ENCODE measurements around the gene TMEM181.

TMEM181 gene

GRCh38 chr6:158627168-158627939 lies 67.5 kb downstream of the TMEM181 start:
- Histone ChIP-seq H3F3A (ENCODE audit: insufficient read depth, low read length) (no peaks in the 10 kb centered on the region), H3K4me2 (ENCODE audit: low read depth, low read length) (no peak overlapping the region), H3K79me2 (ENCODE audit: low read length) (no peaks in the 10 kb centered on the region), H3K9me3 (replicated peaks; ENCODE audit: insufficient read depth, low read length) (no peaks in the 10 kb centered on the region), H2AFZ (ENCODE audit: low read length) (no peak overlapping the region), H3K9ac (ENCODE audit: low read length) (no peak overlapping the region), H3K36me3 (replicated peaks; ENCODE audit: insufficient read depth, low read length) (no peaks in the 10 kb centered on the region), H3K27me3 (replicated peaks; ENCODE audit: insufficient read depth, low read length) (no peaks in the 10 kb centered on the region), H3K27ac (ENCODE audit: low read length) (no peak overlapping the region), H3K9me2 (replicated peaks; ENCODE audit: insufficient read depth, low read length) (no peaks in the 10 kb centered on the region), H3K4me1 (ENCODE audit: low read length) (no peaks in the 10 kb centered on the region), H3K4me3 (ENCODE audit: low read length) (no peak overlapping the region), H4K20me1 (ENCODE audit: insufficient read depth, low read length) (no peaks in the 10 kb centered on the region)
- TF ChIP-seq CTCF (IDR thresholded peaks at IDR 0.05; ENCODE audit: low read length) (no peak), EZH2 (optimal IDR thresholded peaks at IDR 0.05; ENCODE audit: low read depth, low read length) (no peak), EZH2phosphoT487 (IDR thresholded peaks at IDR 0.05; ENCODE audit: low read length) (no peak)
- DNase-seq = no peak

DNA sequence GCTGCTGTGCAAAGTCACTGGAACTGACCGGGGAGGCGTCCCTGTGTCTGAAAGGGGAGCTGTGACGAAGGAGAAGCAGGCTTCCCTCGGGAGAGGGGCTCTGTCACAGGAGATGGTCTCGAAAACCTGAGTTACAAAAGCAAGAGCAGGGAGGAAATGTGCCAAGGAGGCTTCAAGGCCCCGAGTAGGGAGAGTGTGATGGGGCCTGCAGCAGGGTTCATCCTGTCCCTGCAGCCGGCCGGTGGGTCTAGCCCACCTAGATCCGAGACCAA lies 68.0 kb downstream of the TMEM181 start:
- no peaks in the 10 kb centered on the region for H3K79me2 ChIP-seq (ENCODE audit: low read length)
- H3K27ac ChIP-seq (ENCODE audit: low read length) = no peak overlapping the region

DNA sequence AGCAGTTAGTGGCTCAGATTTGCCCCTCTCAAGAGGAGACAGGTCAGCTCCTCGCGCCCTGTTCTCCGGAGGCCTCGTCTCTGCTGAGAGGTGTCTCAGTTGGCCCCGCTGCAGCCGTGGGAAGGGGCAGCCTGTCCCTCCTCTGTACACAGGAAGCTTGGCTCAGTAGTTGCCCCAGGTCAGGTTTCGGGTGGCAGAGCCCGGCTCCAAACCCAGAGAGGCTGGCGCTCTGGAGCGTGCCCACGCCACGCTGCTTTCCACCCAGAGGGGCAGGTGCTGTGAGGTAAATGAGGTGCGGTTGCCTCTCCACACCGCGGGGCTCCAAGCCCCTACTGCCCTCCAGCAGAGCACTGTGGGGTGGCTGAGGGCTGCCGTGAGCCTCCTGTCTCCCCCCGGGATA lies 68.7 kb downstream of the TMEM181 start:
- no peak overlapping the region for H3K4me3 ChIP-seq (ENCODE audit: low read length)
- no peak overlapping the region for H3K9ac ChIP-seq (ENCODE audit: low read length)
- H4K20me1 ChIP-seq (ENCODE audit: insufficient read depth, low read length) = no peaks in the 10 kb centered on the region
- H3K79me2 ChIP-seq (ENCODE audit: low read length) = no peaks in the 10 kb centered on the region
- no peak overlapping the region for H2AFZ ChIP-seq (ENCODE audit: low read length)
- H3K9me3 ChIP-seq (replicated peaks; ENCODE audit: insufficient read depth, low read length) = no peaks in the 10 kb centered on the region
- H3K36me3 ChIP-seq (replicated peaks; ENCODE audit: insufficient read depth, low read length) = no peaks in the 10 kb centered on the region
- no peak for TF ChIP-seq EZH2 (optimal IDR thresholded peaks at IDR 0.05; ENCODE audit: low read depth, low read length)
- no peak for TF ChIP-seq CTCF (IDR thresholded peaks at IDR 0.05; ENCODE audit: low read length)
- no peak for TF ChIP-seq EZH2phosphoT487 (IDR thresholded peaks at IDR 0.05; ENCODE audit: low read length)
- no peaks in the 10 kb centered on the region for H3K4me1 ChIP-seq (ENCODE audit: low read length)
- DNase-seq = no peak
- H3K27ac ChIP-seq (ENCODE audit: low read length) = no peak overlapping the region
- no peaks in the 10 kb centered on the region for H3K9me2 ChIP-seq (replicated peaks; ENCODE audit: insufficient read depth, low read length)
- no peaks in the 10 kb centered on the region for H3F3A ChIP-seq (ENCODE audit: insufficient read depth, low read length)
- no peak overlapping the region for H3K4me2 ChIP-seq (ENCODE audit: low read depth, low read length)
- no peaks in the 10 kb centered on the region for H3K27me3 ChIP-seq (replicated peaks; ENCODE audit: insufficient read depth, low read length)

More for the DNA sequence above, 68.0 kb downstream of the TMEM181 start:
- TF ChIP-seq EZH2phosphoT487 (IDR thresholded peaks at IDR 0.05; ENCODE audit: low read length) = no peak
- no peak for TF ChIP-seq CTCF (IDR thresholded peaks at IDR 0.05; ENCODE audit: low read length)
- no peak for DNase-seq
- Histone ChIP-seq H2AFZ (ENCODE audit: low read length) (no peak overlapping the region), H3K9me2 (replicated peaks; ENCODE audit: insufficient read depth, low read length) (no peaks in the 10 kb centered on the region), H4K20me1 (ENCODE audit: insufficient read depth, low read length) (no peaks in the 10 kb centered on the region), H3K4me1 (ENCODE audit: low read length) (no peaks in the 10 kb centered on the region), H3K36me3 (replicated peaks; ENCODE audit: insufficient read depth, low read length) (no peaks in the 10 kb centered on the region), H3K4me3 (ENCODE audit: low read length) (no peak overlapping the region), H3K27me3 (replicated peaks; ENCODE audit: insufficient read depth, low read length) (no peaks in the 10 kb centered on the region), H3K9ac (ENCODE audit: low read length) (no peak overlapping the region), H3F3A (ENCODE audit: insufficient read depth, low read length) (no peaks in the 10 kb centered on the region), H3K9me3 (replicated peaks; ENCODE audit: insufficient read depth, low read length) (no peaks in the 10 kb centered on the region), H3K4me2 (ENCODE audit: low read depth, low read length) (no peak overlapping the region)

All from MM.1S (cell line).